HCT116 (cell line): ENCODE data around the gene FTSJ1. TPM values are rescaled to one million over a fixed set of nuclear protein-coding genes. Genes with fewer than 3 reads are reported as not detected.
"Not testable (repeated sequence)": the region's sequence is repeated elsewhere in the genome, so short reads cannot be mapped to it uniquely, and the experiment has no call there.

Experiments
- ATAC-seq: fragments of 200-7000 bp; cut with Tn5 transposase; 2 replicates; pipeline ENCODE4 v1.9.1; 2020; ENCODE audit warnings: mild to moderate bottlenecking, moderate library complexity
- BruUV-seq: library from RNA; stranded (reverse); fragments of 400-500 nt; replicated peaks from 2 replicates; lab custom pipeline; 2021; lab: Mats Ljungman, UMichigan
- CTCF ChIA-PET: fragments of 300-600 bp; sonication (Branson Sonifier 250); formaldehyde crosslinking; loops from one replicate; lab custom pipeline; 2021; ENCODE audit warnings: antibody characterized with exemption; lab: Charles Lee
- POLR2A ChIA-PET: fragments of 300-600, 350-600 bp; sonication (Branson Sonifier 250); formaldehyde crosslinking; loops from one replicate; lab custom pipeline; 2021; ENCODE audit warnings: antibody characterized with exemption; lab: Charles Lee
- RAD21 ChIA-PET, 2 experiments: fragments of 300-600 bp; sonication (Branson Sonifier 250); formaldehyde crosslinking; loops; one replicate each; lab custom pipeline; 2023; ENCODE audit warnings: low total read pairs in 2 of 2; ENCODE audit not compliant: uncharacterized antibody in 2 of 2, unreplicated experiment in 2 of 2, low non-redundant PET in 1 of 2; lab: Charles Lee
- DNase-seq: peaks from one replicate; pipeline ENCODE4 v3.0.0-alpha.2; 2010; ENCODE audit warnings: low read depth, low spot score
- H2AFZ ChIP-seq: fragments of 200-600 bp; shearing (Covaris generic), sonication (generic); 2 replicates; pipeline ENCODE4 v1.6.1; 2017; ENCODE audit warnings: low read depth, mixed run types, mixed read lengths, antibody characterized with exemption, low read length; ENCODE audit not compliant: poor library complexity, severe bottlenecking
- H3K27ac ChIP-seq: 2 replicates; pipeline ENCODE4 v1.5.1; 2012; ENCODE audit warnings: low read depth, low read length
- H3K27me3 ChIP-seq: fragments of 200-600 bp; sonication (generic); 2 replicates; pipeline ENCODE4 v1.6.1; 2016; ENCODE audit warnings: mixed run types, low read length, mixed read lengths; ENCODE audit not compliant: insufficient read depth
- H3K36me3 ChIP-seq, 2 experiments: fragments of 200-500 bp in 1 of 2; fragments of 200-600 bp in 1 of 2; sonication (Bioruptor generic) in 1 of 2; sonication (generic) in 1 of 2; 2 replicates each; pipeline versions ENCODE4 v1.5.1 to v1.6.1; 2014 to 2016; ENCODE audit warnings: low read length in 2 of 2, inconsistent platforms in 1 of 2, mixed read lengths in 1 of 2, mixed run types in 1 of 2; ENCODE audit not compliant: insufficient read depth in 2 of 2, control insufficient read depth in 1 of 2
- H3K4me1 ChIP-seq, 2 experiments: fragments of 200-600 bp in 1 of 2; sonication (generic) in 1 of 2; 2 replicates each; pipeline versions ENCODE4 v1.5.1 to v1.6.1; 2012 to 2017; ENCODE audit warnings: low read length in 2 of 2, inconsistent platforms in 1 of 2, mild to moderate bottlenecking in 1 of 2, mixed read lengths in 1 of 2, mixed run types in 1 of 2, moderate library complexity in 1 of 2; ENCODE audit not compliant: insufficient read depth in 2 of 2, control insufficient read depth in 1 of 2
- H3K4me2 ChIP-seq: fragments of 200-600 bp; sonication (generic); 2 replicates; pipeline ENCODE4 v1.6.1; 2017; ENCODE audit warnings: mixed run types, low read length, mixed read lengths
- H3K4me3 ChIP-seq, 2 experiments: fragments of 200-600 bp in 1 of 2; sonication (generic) in 1 of 2; replicated peaks in 1 of 2; 2 replicates each; pipeline ENCODE4 v1.5.1; 2011 to 2016; ENCODE audit warnings: low read length in 2 of 2, control low read depth in 1 of 2, low read depth in 1 of 2, mild to moderate bottlenecking in 1 of 2, mixed read lengths in 1 of 2, mixed run types in 1 of 2
- H3K79me2 ChIP-seq: fragments of 200-600 bp; sonication (generic); 2 replicates; pipeline ENCODE4 v1.6.1; 2017; ENCODE audit warnings: mild to moderate bottlenecking, mixed run types, low read length, moderate library complexity, mixed read lengths; ENCODE audit not compliant: insufficient read depth
- H3K9ac ChIP-seq: fragments of 200-600 bp; sonication (generic); 2 replicates; pipeline ENCODE4 v1.6.1; 2016; ENCODE audit warnings: low read length, mixed read lengths
- H3K9me2 ChIP-seq: fragments of 200-600 bp; sonication (generic), shearing (Covaris generic); 2 replicates; pipeline ENCODE4 v1.6.1; 2017; ENCODE audit warnings: mixed run types, mild to moderate bottlenecking, moderate library complexity; ENCODE audit not compliant: insufficient read depth
- H3K9me3 ChIP-seq, 2 experiments: fragments of 200-500 bp in 1 of 2; fragments of 200-600 bp in 1 of 2; sonication (Bioruptor generic) in 1 of 2; sonication (generic) in 1 of 2; 2 replicates each; pipeline ENCODE4 v1.6.1; 2014 to 2017; ENCODE audit warnings: low read length in 2 of 2, mixed read lengths in 2 of 2, inconsistent platforms in 1 of 2, low read depth in 1 of 2, mild to moderate bottlenecking in 1 of 2, mixed run types in 1 of 2, moderate library complexity in 1 of 2; ENCODE audit not compliant: control insufficient read depth in 1 of 2, insufficient read depth in 1 of 2
- H4K20me1 ChIP-seq: fragments of 200-600 bp; sonication (generic), shearing (Covaris generic); 2 replicates; pipeline ENCODE4 v1.6.1; 2017; ENCODE audit warnings: mixed run types, mild to moderate bottlenecking, moderate library complexity; ENCODE audit not compliant: insufficient read depth
- ELF1 ChIP-seq: IDR thresholded peaks from 2 replicates; pipeline ENCODE4 v1.6.1; 2012; ENCODE audit warnings: low read depth, borderline replicate concordance
- EZH2 ChIP-seq: fragments of 200-600 bp; sonication (generic); IDR thresholded peaks from 2 replicates; pipeline ENCODE4 v1.6.1; 2017; ENCODE audit warnings: antibody characterized with exemption, mixed run types
- JUND ChIP-seq: IDR thresholded peaks from 2 replicates; pipeline ENCODE4 v1.6.1; 2012
- POLR2A ChIP-seq: IDR thresholded peaks from 2 replicates; pipeline ENCODE4 v1.7.0; 2011; ENCODE audit warnings: borderline replicate concordance; ENCODE audit not compliant: insufficient read depth, insufficient read length; ENCODE audit errors: extremely low read depth
- POLR2AphosphoS5 ChIP-seq: IDR thresholded peaks from 2 replicates; pipeline ENCODE4 v1.6.1; 2011; ENCODE audit warnings: mild to moderate bottlenecking, low read depth, low read length, moderate library complexity
- SIN3A ChIP-seq: IDR thresholded peaks from 2 replicates; pipeline ENCODE4 v1.6.1; 2012; ENCODE audit warnings: low read depth
- TCF7L2 ChIP-seq: IDR thresholded peaks from 2 replicates; pipeline ENCODE4 v1.7.0; 2011; ENCODE audit warnings: borderline replicate concordance, inconsistent platforms; ENCODE audit not compliant: insufficient read depth, insufficient read length; ENCODE audit errors: extremely low read depth
- ZFX ChIP-seq: fragments of 450-650 bp; IDR thresholded peaks from 2 replicates; pipeline ENCODE4 v1.6.1; 2017
- intact Hi-C: fragments of 100-400 bp; cut with micrococcal nuclease; formaldehyde crosslinking; loops from 2 replicates; pipeline ENCODE4 v1.10.0; 2022
- total RNA-seq: library from RNA; stranded (reverse); gene quantifications from one replicate; pipeline ENCODE4 v1.2.1, GENCODE V29; 2021; ENCODE audit not compliant: unreplicated experiment
- TF ChIP-seq, protein P1 (sequence below): IDR thresholded peaks from 2 replicates; pipeline ENCODE4 v1.6.1; 2012
- TF ChIP-seq, protein P2 (sequence below): IDR thresholded peaks from 2 replicates; pipeline ENCODE4 v1.6.1; 2011; ENCODE audit warnings: mild to moderate bottlenecking, low read length, moderate library complexity; ENCODE audit not compliant: insufficient replicate concordance; ENCODE audit errors: extremely low read depth
- TF ChIP-seq, protein P3 (sequence below), 3 experiments: fragments of 200-600 bp in 1 of 3; sonication (generic) in 1 of 3; IDR thresholded peaks in 2 of 3; conservative IDR thresholded peaks in 1 of 3; 2 replicates each; pipeline ENCODE4 v1.5.1; 2012 to 2017; ENCODE audit warnings: low read depth in 2 of 3, low read length in 2 of 3, antibody characterized with exemption in 1 of 3, borderline replicate concordance in 1 of 3, control low read depth in 1 of 3, mild to moderate bottlenecking in 1 of 3, mixed read lengths in 1 of 3, mixed run types in 1 of 3, moderate library complexity in 1 of 3; ENCODE audit not compliant: insufficient read depth in 1 of 3

The FTSJ1 gene
- total RNA-seq, 1 experiment from 2014 or later, result 64.9 TPM

DNA sequence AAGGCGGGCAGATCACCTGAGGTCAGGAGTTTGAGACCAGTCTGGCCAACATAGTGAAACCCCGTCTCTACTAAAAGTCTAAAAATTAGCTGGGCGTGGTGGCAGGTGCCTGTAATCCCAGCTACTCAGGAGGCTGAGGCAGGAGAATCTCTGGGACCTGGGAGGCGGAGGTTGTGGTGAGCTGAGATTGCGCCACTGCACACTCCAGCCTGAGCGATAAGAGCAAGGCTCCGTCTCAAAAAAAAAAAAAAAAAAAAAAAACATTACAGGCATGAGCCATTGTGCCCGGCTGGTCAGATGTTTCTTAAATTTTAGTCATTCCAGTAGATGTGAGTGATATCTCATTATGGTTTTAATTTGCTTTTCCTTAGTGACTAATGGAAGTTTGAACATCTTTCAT is 49.9 kb downstream of the FTSJ1 start:
- H2AFZ ChIP-seq, ATAC-seq, H3K4me2 ChIP-seq, POLR2A ChIA-PET, H3K9ac ChIP-seq, H3K27me3 ChIP-seq, H3K4me3 ChIP-seq, H3K9me2 ChIP-seq, H3K27ac ChIP-seq, DNase-seq, H3K36me3 ChIP-seq, H4K20me1 ChIP-seq, BruUV-seq, intact Hi-C loops, CTCF ChIA-PET, RAD21 ChIA-PET, H3K9me3 ChIP-seq: not testable (repeated sequence)
- Histone ChIP-seq H3K79me2 (peaks cover 12% of the 10 kb centered on the region), H3K4me1 (peaks cover 4 to 12% of the 10 kb centered on the region in 2 experiments; a peak in 3 of 4 replicates)

DNA sequence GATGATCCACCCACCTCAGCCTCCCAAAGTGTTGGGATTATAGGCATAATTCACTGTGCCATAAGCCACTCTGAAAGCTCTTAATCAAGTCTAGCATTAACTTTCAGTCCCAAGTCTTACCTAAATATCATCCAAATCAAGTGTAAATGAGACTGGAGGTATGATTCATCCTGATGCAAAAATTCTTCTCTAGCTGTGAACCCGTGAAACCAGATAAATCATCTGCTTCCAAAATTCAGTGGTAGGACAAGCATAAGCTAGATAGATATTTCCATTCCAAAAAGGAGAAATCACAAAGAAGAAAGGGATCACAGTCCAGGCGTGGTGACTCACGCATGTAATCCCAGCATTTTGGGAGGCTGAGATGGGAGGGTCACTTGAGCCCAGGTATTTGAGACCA is 54.7 kb downstream of the FTSJ1 start:
- H3K27ac ChIP-seq, result no peak overlapping the region
- TF ChIP-seq, protein P1, sequence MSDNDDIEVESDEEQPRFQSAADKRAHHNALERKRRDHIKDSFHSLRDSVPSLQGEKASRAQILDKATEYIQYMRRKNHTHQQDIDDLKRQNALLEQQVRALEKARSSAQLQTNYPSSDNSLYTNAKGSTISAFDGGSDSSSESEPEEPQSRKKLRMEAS, result no peak
- no peak for TF ChIP-seq JUND
- TF ChIP-seq EZH2, result no peak
- no peak for TF ChIP-seq ZFX
- TF ChIP-seq TCF7L2, result no peak
- no peak for TF ChIP-seq SIN3A
- TF ChIP-seq POLR2AphosphoS5, result no peak
- TF ChIP-seq POLR2A, result no peak
- TF ChIP-seq, protein P2, sequence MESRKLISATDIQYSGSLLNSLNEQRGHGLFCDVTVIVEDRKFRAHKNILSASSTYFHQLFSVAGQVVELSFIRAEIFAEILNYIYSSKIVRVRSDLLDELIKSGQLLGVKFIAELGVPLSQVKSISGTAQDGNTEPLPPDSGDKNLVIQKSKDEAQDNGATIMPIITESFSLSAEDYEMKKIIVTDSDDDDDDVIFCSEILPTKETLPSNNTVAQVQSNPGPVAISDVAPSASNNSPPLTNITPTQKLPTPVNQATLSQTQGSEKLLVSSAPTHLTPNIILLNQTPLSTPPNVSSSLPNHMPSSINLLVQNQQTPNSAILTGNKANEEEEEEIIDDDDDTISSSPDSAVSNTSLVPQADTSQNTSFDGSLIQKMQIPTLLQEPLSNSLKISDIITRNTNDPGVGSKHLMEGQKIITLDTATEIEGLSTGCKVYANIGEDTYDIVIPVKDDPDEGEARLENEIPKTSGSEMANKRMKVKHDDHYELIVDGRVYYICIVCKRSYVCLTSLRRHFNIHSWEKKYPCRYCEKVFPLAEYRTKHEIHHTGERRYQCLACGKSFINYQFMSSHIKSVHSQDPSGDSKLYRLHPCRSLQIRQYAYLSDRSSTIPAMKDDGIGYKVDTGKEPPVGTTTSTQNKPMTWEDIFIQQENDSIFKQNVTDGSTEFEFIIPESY, result no peak
- TF ChIP-seq, protein P3, sequence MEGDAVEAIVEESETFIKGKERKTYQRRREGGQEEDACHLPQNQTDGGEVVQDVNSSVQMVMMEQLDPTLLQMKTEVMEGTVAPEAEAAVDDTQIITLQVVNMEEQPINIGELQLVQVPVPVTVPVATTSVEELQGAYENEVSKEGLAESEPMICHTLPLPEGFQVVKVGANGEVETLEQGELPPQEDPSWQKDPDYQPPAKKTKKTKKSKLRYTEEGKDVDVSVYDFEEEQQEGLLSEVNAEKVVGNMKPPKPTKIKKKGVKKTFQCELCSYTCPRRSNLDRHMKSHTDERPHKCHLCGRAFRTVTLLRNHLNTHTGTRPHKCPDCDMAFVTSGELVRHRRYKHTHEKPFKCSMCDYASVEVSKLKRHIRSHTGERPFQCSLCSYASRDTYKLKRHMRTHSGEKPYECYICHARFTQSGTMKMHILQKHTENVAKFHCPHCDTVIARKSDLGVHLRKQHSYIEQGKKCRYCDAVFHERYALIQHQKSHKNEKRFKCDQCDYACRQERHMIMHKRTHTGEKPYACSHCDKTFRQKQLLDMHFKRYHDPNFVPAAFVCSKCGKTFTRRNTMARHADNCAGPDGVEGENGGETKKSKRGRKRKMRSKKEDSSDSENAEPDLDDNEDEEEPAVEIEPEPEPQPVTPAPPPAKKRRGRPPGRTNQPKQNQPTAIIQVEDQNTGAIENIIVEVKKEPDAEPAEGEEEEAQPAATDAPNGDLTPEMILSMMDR (IDR thresholded peaks at IDR 0.05 in 2 of 3, conservative IDR thresholded peaks at IDR 0.05 in 1 of 3; ENCODE audit: borderline replicate concordance in 1 of 3, insufficient read depth in 1 of 3, low read depth in 2 of 3, low read length in 2 of 3), result no peak
- TF ChIP-seq ELF1, result no peak
- no peak overlapping the region for H2AFZ ChIP-seq
- BruUV-seq, result no TSS peak
- RAD21 ChIA-PET, result no interaction called here
- H3K9me3 ChIP-seq, result no peaks in the 10 kb centered on the region
- no peak overlapping the region; the same call in 1 of the 2 replicates for H3K4me2 ChIP-seq
- POLR2A ChIA-PET, result no interaction called here
- CTCF ChIA-PET, result no interaction called here
- no peaks in the 10 kb centered on the region for H3K9me2 ChIP-seq
- no peaks in the 10 kb centered on the region for H4K20me1 ChIP-seq
- H3K4me1 ChIP-seq, result peaks cover 6 to 20% of the 10 kb centered on the region in 2 experiments
- H3K36me3 ChIP-seq, result peaks cover 0 to 2% of the 10 kb centered on the region in 2 experiments; a peak in 2 of 4 replicates
- intact Hi-C loops, result no loop called here
- no peak overlapping the region for H3K9ac ChIP-seq
- no peaks in the 10 kb centered on the region for H3K79me2 ChIP-seq
- H3K27me3 ChIP-seq, result no peaks in the 10 kb centered on the region
- ATAC-seq (no peak), DNase-seq (no peak)
- H3K4me3 ChIP-seq, result no peak overlapping the region
